IMR-90 (cell line): ENCODE results near the gene MAML2.

Source experiments
- BHLHE40 ChIP-seq: fragments of 150-350 bp; IDR thresholded peaks from 2 replicates; pipeline ENCODE4 v1.6.1; 2016; ENCODE audit warnings: mild to moderate bottlenecking, low read depth, low read length
- CEBPB ChIP-seq: IDR thresholded peaks from 2 replicates; pipeline ENCODE4 v1.6.1; 2012; ENCODE audit warnings: low read depth, low read length, improper control_type of control experiment
- MAZ ChIP-seq: IDR thresholded peaks from 2 replicates; pipeline ENCODE4 v1.6.1; 2012; ENCODE audit warnings: low read depth, mild to moderate bottlenecking, low read length, improper control_type of control experiment, moderate library complexity, borderline replicate concordance
- MXI1 ChIP-seq: IDR thresholded peaks from 2 replicates; pipeline ENCODE4 v1.6.1; 2012; ENCODE audit warnings: low read depth, mild to moderate bottlenecking, low read length, moderate library complexity, borderline replicate concordance
- POLR2A ChIP-seq: IDR thresholded peaks from 2 replicates; pipeline ENCODE4 v1.6.1; 2012; ENCODE audit warnings: mild to moderate bottlenecking, low read depth, low read length
- RAD21 ChIP-seq: IDR thresholded peaks from 2 replicates; pipeline ENCODE4 v1.6.1; 2012; ENCODE audit warnings: low read length, improper control_type of control experiment
- RFX5 ChIP-seq: IDR thresholded peaks from 2 replicates; pipeline ENCODE4 v1.8.0; 2012; ENCODE audit warnings: low read depth, mild to moderate bottlenecking, low read length, moderate library complexity
- SMC3 ChIP-seq: fragments of 150-350 bp; IDR thresholded peaks from 2 replicates; pipeline ENCODE4 v1.6.1; 2016; ENCODE audit warnings: low read depth, mild to moderate bottlenecking, antibody characterized with exemption, low read length, moderate library complexity
- TF ChIP-seq, protein P1 (sequence below): conservative IDR thresholded peaks from 2 replicates; pipeline ENCODE4 v1.5.1; 2012; ENCODE audit warnings: mild to moderate bottlenecking, low read depth, low read length, improper control_type of control experiment
- TF ChIP-seq, protein P2 (sequence below): fragments of 150-350 bp; IDR thresholded peaks from 2 replicates; pipeline ENCODE4 v1.6.1; 2017; ENCODE audit warnings: mild to moderate bottlenecking, antibody characterized with exemption, low read length, low read depth

DNA sequence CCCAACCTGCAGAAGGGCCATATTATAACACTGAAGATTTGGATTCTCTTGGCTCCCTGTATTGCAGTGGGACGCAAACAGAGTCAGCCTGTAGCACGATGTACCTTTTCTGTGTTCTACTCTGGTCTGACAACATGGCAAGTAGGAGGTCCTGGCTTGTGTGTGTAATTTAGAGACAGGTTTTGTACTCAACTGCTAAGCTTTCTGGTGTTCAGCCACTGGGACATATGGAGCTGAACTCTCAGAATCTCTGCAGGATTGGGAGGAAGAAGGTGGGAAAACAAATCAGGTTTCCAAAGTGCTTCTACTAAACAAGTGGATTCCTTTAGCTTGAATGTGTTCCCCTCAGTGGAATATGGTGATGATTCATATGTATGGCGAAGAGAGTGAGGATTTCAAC lies 226.6 kb downstream of the MAML2 start:
- TF ChIP-seq, protein P1, sequence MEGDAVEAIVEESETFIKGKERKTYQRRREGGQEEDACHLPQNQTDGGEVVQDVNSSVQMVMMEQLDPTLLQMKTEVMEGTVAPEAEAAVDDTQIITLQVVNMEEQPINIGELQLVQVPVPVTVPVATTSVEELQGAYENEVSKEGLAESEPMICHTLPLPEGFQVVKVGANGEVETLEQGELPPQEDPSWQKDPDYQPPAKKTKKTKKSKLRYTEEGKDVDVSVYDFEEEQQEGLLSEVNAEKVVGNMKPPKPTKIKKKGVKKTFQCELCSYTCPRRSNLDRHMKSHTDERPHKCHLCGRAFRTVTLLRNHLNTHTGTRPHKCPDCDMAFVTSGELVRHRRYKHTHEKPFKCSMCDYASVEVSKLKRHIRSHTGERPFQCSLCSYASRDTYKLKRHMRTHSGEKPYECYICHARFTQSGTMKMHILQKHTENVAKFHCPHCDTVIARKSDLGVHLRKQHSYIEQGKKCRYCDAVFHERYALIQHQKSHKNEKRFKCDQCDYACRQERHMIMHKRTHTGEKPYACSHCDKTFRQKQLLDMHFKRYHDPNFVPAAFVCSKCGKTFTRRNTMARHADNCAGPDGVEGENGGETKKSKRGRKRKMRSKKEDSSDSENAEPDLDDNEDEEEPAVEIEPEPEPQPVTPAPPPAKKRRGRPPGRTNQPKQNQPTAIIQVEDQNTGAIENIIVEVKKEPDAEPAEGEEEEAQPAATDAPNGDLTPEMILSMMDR, result no peak
- TF ChIP-seq POLR2A (no peak), RFX5 (no peak), RAD21 (no peak), CEBPB (no peak), BHLHE40 (no peak), MAZ (no peak), MXI1 (no peak), SMC3 (no peak)
- TF ChIP-seq, protein P2, sequence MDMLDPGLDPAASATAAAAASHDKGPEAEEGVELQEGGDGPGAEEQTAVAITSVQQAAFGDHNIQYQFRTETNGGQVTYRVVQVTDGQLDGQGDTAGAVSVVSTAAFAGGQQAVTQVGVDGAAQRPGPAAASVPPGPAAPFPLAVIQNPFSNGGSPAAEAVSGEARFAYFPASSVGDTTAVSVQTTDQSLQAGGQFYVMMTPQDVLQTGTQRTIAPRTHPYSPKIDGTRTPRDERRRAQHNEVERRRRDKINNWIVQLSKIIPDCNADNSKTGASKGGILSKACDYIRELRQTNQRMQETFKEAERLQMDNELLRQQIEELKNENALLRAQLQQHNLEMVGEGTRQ, result no peak
